GM12878 (cell line): ENCODE measurements around the gene PLXNB2. TPM values are rescaled to one million over a fixed set of nuclear protein-coding genes. Genes with fewer than 3 reads are reported as not detected.

Experiments
- BACH1 ChIP-seq: fragments of 450-650 bp; IDR thresholded peaks from 2 replicates; pipeline ENCODE4 v1.6.1; 2017; ENCODE audit warnings: mild to moderate bottlenecking, borderline replicate concordance
- BMI1 ChIP-seq: fragments of 450-650 bp; IDR thresholded peaks from 2 replicates; pipeline ENCODE4 v1.6.1; 2016; ENCODE audit warnings: mild to moderate bottlenecking, moderate library complexity, borderline replicate concordance
- BRCA1 ChIP-seq: IDR thresholded peaks from 2 replicates; pipeline ENCODE4 v1.6.1; 2011; ENCODE audit warnings: low read depth, low read length, improper control_type of control experiment
- CBX3 ChIP-seq: fragments of 200-600 bp; sonication (generic); IDR thresholded peaks from 2 replicates; pipeline ENCODE4 v1.6.1; 2016; ENCODE audit warnings: low read depth, borderline replicate concordance
- CHD1 ChIP-seq: IDR thresholded peaks from 2 replicates; pipeline ENCODE4 v1.6.1; 2012; ENCODE audit warnings: low read depth, low read length, improper control_type of control experiment
- CHD2 ChIP-seq: IDR thresholded peaks from 2 replicates; pipeline ENCODE4 v1.6.1; 2011; ENCODE audit warnings: low read depth, low read length, improper control_type of control experiment, borderline replicate concordance
- DPF2 ChIP-seq: fragments of 450-650 bp; IDR thresholded peaks from 2 replicates; pipeline ENCODE4 v1.6.1; 2017; ENCODE audit warnings: mild to moderate bottlenecking
- HSF1 ChIP-seq: fragments of 150-350 bp; IDR thresholded peaks from 2 replicates; pipeline ENCODE4 v1.6.1; 2014; ENCODE audit warnings: mild to moderate bottlenecking, low read depth, low read length
- IKZF1 ChIP-seq: fragments of 450-650 bp; conservative IDR thresholded peaks from 2 replicates; pipeline ENCODE4 v1.6.1; 2017; ENCODE audit warnings: antibody characterized with exemption, mild to moderate bottlenecking
- JUNB ChIP-seq: IDR thresholded peaks from 2 replicates; pipeline ENCODE4 v1.6.1; 2016; ENCODE audit warnings: antibody characterized with exemption, mild to moderate bottlenecking
- LARP7 ChIP-seq: fragments of 450-650 bp; IDR thresholded peaks from 2 replicates; pipeline ENCODE4 v1.6.1; 2017; ENCODE audit warnings: mild to moderate bottlenecking
- MEF2A ChIP-seq: IDR thresholded peaks from 2 replicates; pipeline ENCODE4 v1.6.1; 2011; ENCODE audit warnings: low read depth, mild to moderate bottlenecking, low read length, moderate library complexity; ENCODE audit not compliant: insufficient read depth
- NKRF ChIP-seq: fragments of 450-650 bp; conservative IDR thresholded peaks from 2 replicates; pipeline ENCODE4 v1.6.1; 2017; ENCODE audit warnings: mild to moderate bottlenecking, moderate library complexity
- NR2C1 ChIP-seq: fragments of 450-650 bp; IDR thresholded peaks from 2 replicates; pipeline ENCODE4 v1.6.1; 2017; ENCODE audit warnings: antibody characterized with exemption, mild to moderate bottlenecking, moderate library complexity
- NR2C2 ChIP-seq: IDR thresholded peaks from 2 replicates; pipeline ENCODE4 v1.6.1; 2011; ENCODE audit warnings: borderline replicate concordance, low read depth; ENCODE audit not compliant: control insufficient read depth, insufficient read length
- POLR2AphosphoS5 ChIP-seq: IDR thresholded peaks from 2 replicates; pipeline ENCODE4 v1.6.1; 2011; ENCODE audit warnings: mild to moderate bottlenecking, low read length, inconsistent platforms
- RB1 ChIP-seq: fragments of 450-650 bp; formaldehyde crosslinking; IDR thresholded peaks from 2 replicates; pipeline ENCODE4 v1.6.1; 2017; ENCODE audit warnings: mild to moderate bottlenecking, borderline replicate concordance
- RCOR1 ChIP-seq: conservative IDR thresholded peaks from 2 replicates; pipeline ENCODE4 v1.6.1; 2012; ENCODE audit warnings: low read depth, low read length, improper control_type of control experiment
- RUNX3 ChIP-seq: IDR thresholded peaks from 2 replicates; pipeline ENCODE4 v1.6.1; 2012; ENCODE audit warnings: low read length, inconsistent platforms
- TBL1XR1 ChIP-seq: IDR thresholded peaks from 2 replicates; pipeline ENCODE4 v1.6.1; 2012; ENCODE audit warnings: low read depth, low read length, improper control_type of control experiment
- ZNF207 ChIP-seq: fragments of 450-650 bp; IDR thresholded peaks from 2 replicates; pipeline ENCODE4 v1.6.1; 2014; ENCODE audit warnings: antibody characterized with exemption, mild to moderate bottlenecking, borderline replicate concordance
- ZNF687 ChIP-seq: fragments of 450-650 bp; IDR thresholded peaks from 2 replicates; pipeline ENCODE4 v1.6.1; 2017; ENCODE audit warnings: mild to moderate bottlenecking, moderate library complexity
- polyA plus RNA-seq, 11 experiments: library from polyadenylated mRNA; depleted of rRNA in 4 of 11; unstranded in 6 of 11; stranded (reverse) in 5 of 11; fragments of >200 nt; fragmentation: Nextera tagmentation in 4 of 11; fragmentation: Illumina TruSeq in 1 of 11; extraction: Ambion mirVana in 4 of 11; extraction: Trizol in 1 of 11; gene quantifications; 1 replicate in 1 of 11; 2 replicates in 10 of 11; pipeline versions ENCODE4 v1.2.1 to v1.2.3, GENCODE V29; 2011 to 2016; ENCODE audit warnings: inconsistent platforms in 2 of 11, missing spikeins in 2 of 11, low read depth in 1 of 11
- total RNA-seq, 4 experiments: library from RNA; depleted of rRNA in 3 of 4; stranded (reverse); fragments of >200 nt in 3 of 4; fragmentation: Illumina TruSeq in 1 of 4; extraction: Trizol in 1 of 4; gene quantifications; 2 replicates each; pipeline versions ENCODE4 v1.2.1 to v1.2.3, GENCODE V29; 2013 to 2021

Gene PLXNB2
- total and polyA plus RNA-seq, 10 of the 15 experiments (the other 5 are each of a cell fraction or from before 2014, with no cell fraction given) = 0.68 to 134 (median 41.9) TPM

- TF ChIP-seq MEF2A (no peak), CHD2 (peak; percentile 97), DPF2 (peak; percentile 62; the same call in 1 of the 2 replicates), RCOR1 (peak; percentile 84; the same call in 1 of the 2 replicates), CHD1 (no peak), TBL1XR1 (no peak), ZNF687 (peak; percentile 50), RB1 (0 out of 2 replicates have a peak, but pooled peaks have one; percentile 36), BMI1 (no peak), NR2C1 (0 out of 2 replicates have a peak, but pooled peaks have one; percentile 23), JUNB (no peak), NKRF (0 out of 2 replicates have a peak, but pooled peaks have one; percentile 78), LARP7 (peak; percentile 77), CBX3 (no peak), IKZF1 (peak; percentile 63), BACH1 (peak; percentile 74), BRCA1 (peak; percentile 76), RUNX3 (peak; percentile 69), HSF1 (no peak), ZNF207 (no peak), POLR2AphosphoS5 (peak; percentile 72), NR2C2 (no peak)
These were observed 56.6 kb downstream of the PLXNB2 start, which contains the start of gene HDAC10 (continued) for GRCh38 chr22:50250555-50251476.
